ENCODE results near the gene STAT6.
A peak's percentile ranks its signal among the peaks of the same experiment; 100 is the strongest.

STAT6 gene

GRCh38 chr12:57143454-57143853 is 32.3 kb upstream of the STAT6 start:
- DNase-seq (ENCODE audit: low read depth): no peak
- TF ChIP-seq, protein P1, sequence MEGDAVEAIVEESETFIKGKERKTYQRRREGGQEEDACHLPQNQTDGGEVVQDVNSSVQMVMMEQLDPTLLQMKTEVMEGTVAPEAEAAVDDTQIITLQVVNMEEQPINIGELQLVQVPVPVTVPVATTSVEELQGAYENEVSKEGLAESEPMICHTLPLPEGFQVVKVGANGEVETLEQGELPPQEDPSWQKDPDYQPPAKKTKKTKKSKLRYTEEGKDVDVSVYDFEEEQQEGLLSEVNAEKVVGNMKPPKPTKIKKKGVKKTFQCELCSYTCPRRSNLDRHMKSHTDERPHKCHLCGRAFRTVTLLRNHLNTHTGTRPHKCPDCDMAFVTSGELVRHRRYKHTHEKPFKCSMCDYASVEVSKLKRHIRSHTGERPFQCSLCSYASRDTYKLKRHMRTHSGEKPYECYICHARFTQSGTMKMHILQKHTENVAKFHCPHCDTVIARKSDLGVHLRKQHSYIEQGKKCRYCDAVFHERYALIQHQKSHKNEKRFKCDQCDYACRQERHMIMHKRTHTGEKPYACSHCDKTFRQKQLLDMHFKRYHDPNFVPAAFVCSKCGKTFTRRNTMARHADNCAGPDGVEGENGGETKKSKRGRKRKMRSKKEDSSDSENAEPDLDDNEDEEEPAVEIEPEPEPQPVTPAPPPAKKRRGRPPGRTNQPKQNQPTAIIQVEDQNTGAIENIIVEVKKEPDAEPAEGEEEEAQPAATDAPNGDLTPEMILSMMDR (conservative IDR thresholded peaks at IDR 0.05; ENCODE audit: low read depth, low read length): no peak
- no peak overlapping the region for H3K4me3 ChIP-seq (ENCODE audit: low read depth, low read length)

- no peak overlapping the region for H3K4me3 ChIP-seq (ENCODE audit: low read depth, low read length)
- no peak for DNase-seq (ENCODE audit: low read depth)
- TF ChIP-seq, protein P1 (conservative IDR thresholded peaks at IDR 0.05; ENCODE audit: low read depth, low read length): no peak
These were observed 31.6 kb upstream of the STAT6 start for GRCh38 chr12:57142727-57143126.

GRCh38 chr12:57142121-57142520 is 31.0 kb upstream of the STAT6 start:
- no peak for DNase-seq (ENCODE audit: low read depth)
- no peak overlapping the region for H3K4me3 ChIP-seq (ENCODE audit: low read depth, low read length)
- TF ChIP-seq, protein P1 (conservative IDR thresholded peaks at IDR 0.05; ENCODE audit: low read depth, low read length): no peak

- H3K4me3 ChIP-seq (ENCODE audit: low read depth, low read length): no peak overlapping the region
- DNase-seq (ENCODE audit: low read depth): no peak
- TF ChIP-seq, protein P1 (conservative IDR thresholded peaks at IDR 0.05; ENCODE audit: low read depth, low read length): no peak
These were observed 30.1 kb upstream of the STAT6 start for GRCh38 chr12:57141249-57141648.

DNA sequence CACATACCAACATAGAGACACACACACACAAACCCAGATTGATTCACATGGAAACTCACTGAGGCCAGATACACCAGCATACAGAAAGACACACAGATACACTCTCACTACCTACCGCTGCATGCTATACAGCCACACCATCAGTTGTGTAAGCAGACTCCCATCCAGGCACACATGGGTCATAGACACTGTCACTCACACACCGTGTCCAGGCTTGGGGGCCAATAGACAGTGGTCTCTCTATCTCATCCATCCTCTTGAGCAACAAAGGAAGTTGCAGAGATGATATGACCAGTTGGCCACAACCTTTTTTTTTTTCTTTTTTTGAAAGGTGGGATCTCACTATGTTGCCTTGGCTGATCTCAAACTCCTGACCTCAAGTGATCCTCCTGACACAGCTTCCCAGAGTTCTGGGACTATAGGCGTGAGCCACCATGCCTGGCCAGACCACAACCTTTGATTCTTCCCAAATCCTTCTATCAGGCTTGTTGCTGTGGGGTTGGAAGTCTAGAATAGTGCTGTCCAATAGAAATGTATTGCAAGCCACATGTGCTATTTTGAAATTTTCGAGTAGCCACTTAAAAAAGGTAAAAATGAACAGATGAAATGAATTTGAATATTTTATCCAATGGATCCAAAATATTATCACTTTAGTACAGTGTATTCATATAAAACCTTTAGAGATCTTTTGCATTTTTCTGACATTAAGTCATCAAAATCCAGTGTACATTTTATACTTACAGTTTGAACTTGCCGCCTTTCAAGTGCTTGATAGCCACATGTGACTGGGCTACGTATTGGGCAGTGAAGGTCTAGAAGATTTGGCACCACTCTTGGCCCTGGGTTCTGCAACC is 28.9 kb upstream of the STAT6 start:
- TF ChIP-seq, protein P1 (conservative IDR thresholded peaks at IDR 0.05; ENCODE audit: low read depth, low read length): no peak
- no peak overlapping the region for H3K4me3 ChIP-seq (ENCODE audit: low read depth, low read length)
- DNase-seq (ENCODE audit: low read depth): peak; percentile 70

DNA sequence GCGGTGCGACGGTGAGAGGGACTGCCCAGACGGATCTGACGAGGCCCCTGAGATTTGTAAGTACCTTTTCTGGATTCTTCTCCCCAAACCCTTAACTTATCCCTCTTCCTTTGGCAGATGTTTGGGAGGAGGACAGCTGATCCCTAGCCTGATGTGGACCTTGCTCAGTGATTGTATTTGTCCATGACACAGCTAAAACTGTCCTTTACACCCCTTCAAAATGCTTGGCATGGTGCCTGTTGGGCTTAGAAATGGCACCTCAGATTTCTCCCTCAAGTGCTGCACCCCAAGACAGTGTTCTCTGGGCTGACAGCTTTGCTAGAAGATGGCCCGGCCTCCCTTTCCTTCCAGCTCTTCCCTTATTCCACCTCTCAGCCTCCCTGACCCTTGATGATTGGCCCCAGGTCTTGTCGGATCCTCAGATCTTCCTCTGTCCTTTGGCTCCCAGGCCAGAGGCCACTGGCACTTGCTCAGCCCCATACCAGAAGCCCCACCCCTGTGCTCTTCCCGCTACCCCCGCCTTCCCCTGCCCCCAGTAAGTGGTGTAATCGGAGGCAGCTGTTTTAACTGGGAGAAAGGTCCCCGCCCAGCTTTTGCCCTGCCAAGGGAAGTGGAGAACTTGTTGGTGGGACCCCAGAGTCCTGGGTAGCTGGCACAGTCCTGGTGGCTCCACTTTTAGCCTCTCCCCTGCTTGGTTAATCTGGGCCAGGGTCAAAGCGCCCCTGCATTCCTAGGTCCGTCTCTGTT is 27.5 kb upstream of the STAT6 start:
- H3K4me3 ChIP-seq (ENCODE audit: low read depth, low read length): no peak overlapping the region
- TF ChIP-seq, protein P1 (conservative IDR thresholded peaks at IDR 0.05; ENCODE audit: low read depth, low read length): no peak
- DNase-seq (ENCODE audit: low read depth): no peak
